GM12874 (cell line): ENCODE data around the gene GGA3.

Source experiments
- TF ChIP-seq, protein P1 (sequence below): IDR thresholded peaks from 2 replicates; pipeline ENCODE4 v1.5.1; 2011; ENCODE audit warnings: low read depth, mild to moderate bottlenecking, control low read depth, low read length, moderate library complexity; ENCODE audit not compliant: insufficient read depth

GGA3 gene

DNA sequence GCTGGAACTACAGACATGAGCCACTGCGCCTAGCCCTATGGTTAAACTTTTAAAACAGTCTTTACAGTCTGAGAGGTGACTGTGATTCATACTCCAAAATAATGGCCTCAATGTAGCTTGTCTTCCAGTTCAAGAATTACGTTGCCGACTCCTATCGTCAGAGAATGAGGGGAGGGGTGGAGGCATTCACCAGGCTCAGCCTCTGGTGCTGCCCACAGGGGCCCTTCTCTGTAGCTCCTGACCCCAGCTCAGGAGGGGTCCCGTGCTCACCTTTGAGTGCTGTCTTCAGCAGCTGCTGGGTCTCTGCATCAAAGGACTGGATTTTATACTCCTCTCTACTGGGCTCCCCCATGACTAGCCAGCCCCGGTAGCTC is 8.4 kb upstream of the GGA3 start:
- TF ChIP-seq, protein P1, sequence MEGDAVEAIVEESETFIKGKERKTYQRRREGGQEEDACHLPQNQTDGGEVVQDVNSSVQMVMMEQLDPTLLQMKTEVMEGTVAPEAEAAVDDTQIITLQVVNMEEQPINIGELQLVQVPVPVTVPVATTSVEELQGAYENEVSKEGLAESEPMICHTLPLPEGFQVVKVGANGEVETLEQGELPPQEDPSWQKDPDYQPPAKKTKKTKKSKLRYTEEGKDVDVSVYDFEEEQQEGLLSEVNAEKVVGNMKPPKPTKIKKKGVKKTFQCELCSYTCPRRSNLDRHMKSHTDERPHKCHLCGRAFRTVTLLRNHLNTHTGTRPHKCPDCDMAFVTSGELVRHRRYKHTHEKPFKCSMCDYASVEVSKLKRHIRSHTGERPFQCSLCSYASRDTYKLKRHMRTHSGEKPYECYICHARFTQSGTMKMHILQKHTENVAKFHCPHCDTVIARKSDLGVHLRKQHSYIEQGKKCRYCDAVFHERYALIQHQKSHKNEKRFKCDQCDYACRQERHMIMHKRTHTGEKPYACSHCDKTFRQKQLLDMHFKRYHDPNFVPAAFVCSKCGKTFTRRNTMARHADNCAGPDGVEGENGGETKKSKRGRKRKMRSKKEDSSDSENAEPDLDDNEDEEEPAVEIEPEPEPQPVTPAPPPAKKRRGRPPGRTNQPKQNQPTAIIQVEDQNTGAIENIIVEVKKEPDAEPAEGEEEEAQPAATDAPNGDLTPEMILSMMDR = no peak

GRCh38 chr17:75267411-75268232 is 6.2 kb upstream of the GGA3 start:
- TF ChIP-seq, protein P1 = no peak

GRCh38 chr17:75267153-75267410 is 5.7 kb upstream of the GGA3 start:
- TF ChIP-seq, protein P1 = no peak

GRCh38 chr17:75266316-75267152 is 5.1 kb upstream of the GGA3 start:
- TF ChIP-seq, protein P1 = no peak

- TF ChIP-seq, protein P1 = no peak
Measured at GRCh38 chr17:75265614-75266315, 4.4 kb upstream of the GGA3 start.

- TF ChIP-seq, protein P1 = no peak
Measured at GRCh38 chr17:75263055-75263454, 1.6 kb upstream of the GGA3 start.

GRCh38 chr17:75262112-75262606 is 753 bp upstream of the GGA3 start:
- TF ChIP-seq, protein P1 = no peak
